Measurements from ENCODE around the gene LPAR5. TPM values are rescaled to one million over a fixed set of nuclear protein-coding genes. Genes with fewer than 3 reads are reported as not detected.

The LPAR5 gene
- total and polyA plus RNA-seq, 2 donors: 2.4 to 3.2 TPM

DNA sequence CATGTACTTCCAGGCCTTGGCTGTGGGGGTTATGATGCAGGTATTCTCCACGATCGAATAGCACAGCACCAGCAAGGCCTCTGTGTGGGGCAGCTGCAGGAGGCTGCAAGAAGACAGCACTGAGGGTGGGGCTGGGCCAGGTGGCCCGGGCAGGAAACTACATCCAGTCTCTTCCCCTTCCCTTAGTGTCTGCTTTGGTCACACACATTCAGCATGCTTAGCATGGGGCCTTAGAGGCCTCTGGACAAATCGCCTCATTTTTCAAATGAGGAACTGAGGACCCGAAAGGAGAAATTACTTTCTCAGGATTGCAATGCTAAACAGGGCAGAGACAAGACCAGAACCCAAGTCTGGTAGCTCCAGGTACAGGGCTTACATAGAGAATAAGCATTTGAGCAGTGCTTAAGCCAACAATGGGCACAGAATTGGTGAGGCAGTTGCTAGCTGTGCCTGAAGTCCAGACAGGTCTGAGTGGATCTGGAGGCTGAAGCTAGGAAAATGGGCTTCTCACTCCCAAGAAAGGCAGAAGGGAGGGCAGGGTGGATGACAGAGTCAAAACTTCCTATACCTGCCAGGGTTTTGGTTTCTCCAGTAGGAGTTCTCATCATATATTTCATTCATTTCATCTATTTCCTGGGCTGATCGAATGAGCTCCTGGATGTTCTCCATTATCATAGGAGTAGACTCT lies 8.0 kb upstream of the LPAR5 start:
- H3K4me3 ChIP-seq (ENCODE audit: low read length in 2 of 2): no peak overlapping the region
- H3K27ac ChIP-seq (ENCODE audit: low read depth in 1 of 2, low read length in 1 of 2): peak overlapping the region in 1 of 2 donors; percentile 48
- H3K9me3 ChIP-seq (ENCODE audit: control insufficient read depth in 2 of 2, insufficient read depth in 1 of 2, low read length in 1 of 2): peaks cover 0 to 14% of the 10 kb centered on the region in 2 donors
- H3K27me3 ChIP-seq (ENCODE audit: control insufficient read depth in 2 of 2, insufficient read depth in 1 of 2, low read length in 1 of 2): peaks cover 0 to 3% of the 10 kb centered on the region in 2 donors
- H3K36me3 ChIP-seq (ENCODE audit: control insufficient read depth in 2 of 2, insufficient read depth in 2 of 2, low read length in 1 of 2): peaks cover 9 to 12% of the 10 kb centered on the region in 2 donors
- WGBS: 78% methylated on average over 6 of the region's 6 CpGs
- peaks cover 2 to 45% of the 10 kb centered on the region in 2 donors for H3K4me1 ChIP-seq (ENCODE audit: control insufficient read depth in 2 of 2, insufficient read depth in 2 of 2, low read length in 2 of 2)
- peak in 1 of 9 donors; percentile 47 for DNase-seq (ENCODE audit: low read depth in 6 of 9, low spot score in 9 of 9)

DNA sequence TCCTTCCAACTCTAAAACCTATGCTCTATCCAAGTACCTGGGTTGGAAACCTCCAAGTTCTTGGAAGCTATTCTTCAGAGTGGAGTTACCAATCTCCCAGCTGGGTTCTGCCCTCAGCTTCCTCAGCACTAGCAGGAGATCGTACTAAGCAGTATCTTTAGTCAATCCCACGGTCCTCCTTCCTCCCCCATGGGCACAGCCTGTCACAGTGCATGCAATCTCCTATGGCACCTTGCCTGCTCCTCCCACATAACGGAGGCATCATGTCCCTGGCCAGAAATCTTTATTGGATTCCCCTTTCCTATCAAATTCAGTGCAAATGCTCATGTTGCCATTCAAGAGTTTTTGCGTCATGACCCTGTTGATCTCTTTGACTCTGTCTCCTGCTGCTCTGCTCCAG lies 5.4 kb upstream of the LPAR5 start:
- DNase-seq (ENCODE audit: low read depth in 6 of 9, low spot score in 9 of 9): no peak

GRCh38 chr12:6640497-6640896 lies 4.7 kb upstream of the LPAR5 start:
- Histone ChIP-seq H3K9me3 (ENCODE audit: control insufficient read depth in 2 of 2, insufficient read depth in 1 of 2, low read length in 1 of 2) (peaks cover 0 to 10% of the 10 kb centered on the region in 2 donors), H3K36me3 (ENCODE audit: control insufficient read depth in 2 of 2, insufficient read depth in 2 of 2, low read length in 1 of 2) (no peaks in the 10 kb centered on the region), H3K27me3 (ENCODE audit: control insufficient read depth in 2 of 2, insufficient read depth in 1 of 2, low read length in 1 of 2) (no peaks in the 10 kb centered on the region), H3K4me3 (ENCODE audit: low read length in 2 of 2) (no peak overlapping the region), H3K27ac (ENCODE audit: low read depth in 1 of 2, low read length in 1 of 2) (no peak overlapping the region), H3K4me1 (ENCODE audit: control insufficient read depth in 2 of 2, insufficient read depth in 2 of 2, low read length in 2 of 2) (peaks cover 3 to 71% of the 10 kb centered on the region in 2 donors)
- DNase-seq (ENCODE audit: low read depth in 6 of 9, low spot score in 9 of 9): no peak
- 94% methylated on average over 4 of the region's 4 CpGs for WGBS

More for the DNA sequence above, 5.4 kb upstream of the LPAR5 start:
- Histone ChIP-seq H3K4me1 (ENCODE audit: control insufficient read depth in 2 of 2, insufficient read depth in 2 of 2, low read length in 2 of 2) (peaks cover 2 to 65% of the 10 kb centered on the region in 2 donors), H3K9me3 (ENCODE audit: control insufficient read depth in 2 of 2, insufficient read depth in 1 of 2, low read length in 1 of 2) (peaks cover 0 to 10% of the 10 kb centered on the region in 2 donors), H3K27ac (ENCODE audit: low read depth in 1 of 2, low read length in 1 of 2) (no peak overlapping the region), H3K36me3 (ENCODE audit: control insufficient read depth in 2 of 2, insufficient read depth in 2 of 2, low read length in 1 of 2) (no peaks in the 10 kb centered on the region), H3K27me3 (ENCODE audit: control insufficient read depth in 2 of 2, insufficient read depth in 1 of 2, low read length in 1 of 2) (no peaks in the 10 kb centered on the region), H3K4me3 (ENCODE audit: low read length in 2 of 2) (no peak overlapping the region)
- 92% methylated on average over 4 of the region's 4 CpGs for WGBS

DNA sequence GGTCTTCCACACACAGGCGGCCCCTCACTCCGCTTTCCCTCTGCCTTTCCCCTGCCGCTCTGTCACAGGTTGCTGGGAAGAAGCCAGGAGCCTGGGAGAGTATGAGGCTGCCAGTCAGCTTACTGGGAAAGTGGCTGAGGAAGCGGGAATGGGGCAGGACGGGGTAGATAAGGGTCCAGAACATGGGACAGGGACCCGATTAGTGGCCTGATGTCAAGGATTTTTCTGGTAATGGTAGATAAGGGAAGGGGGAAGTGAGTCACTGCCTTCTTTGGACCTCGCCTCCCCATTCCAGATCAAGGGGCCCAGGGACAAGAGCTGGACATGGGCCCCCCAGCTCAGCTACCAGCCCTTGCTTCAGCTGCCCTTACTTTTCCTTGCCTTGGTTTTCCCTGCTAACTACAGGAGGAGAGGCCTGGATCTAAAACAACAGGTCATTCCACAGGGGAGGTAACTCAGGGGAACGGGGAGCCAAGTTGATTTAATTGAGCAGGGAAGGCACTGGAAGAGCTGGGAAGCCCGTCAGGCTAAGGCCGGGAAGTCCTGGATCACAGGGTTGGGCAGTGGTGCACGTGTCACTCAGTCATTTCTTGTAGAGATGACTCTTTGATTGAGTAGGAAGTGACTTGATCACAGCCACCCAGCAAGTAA lies 3.5 kb upstream of the LPAR5 start:
- WGBS: 90% methylated on average over 11 of the region's 11 CpGs
- no peak overlapping the region for H3K27ac ChIP-seq (ENCODE audit: low read depth in 1 of 2, low read length in 1 of 2)
- no peaks in the 10 kb centered on the region for H3K36me3 ChIP-seq (ENCODE audit: control insufficient read depth in 2 of 2, insufficient read depth in 2 of 2, low read length in 1 of 2)
- H3K27me3 ChIP-seq (ENCODE audit: control insufficient read depth in 2 of 2, insufficient read depth in 1 of 2, low read length in 1 of 2): no peaks in the 10 kb centered on the region
- DNase-seq (ENCODE audit: low read depth in 6 of 9, low spot score in 9 of 9): no peak
- H3K4me1 ChIP-seq (ENCODE audit: control insufficient read depth in 2 of 2, insufficient read depth in 2 of 2, low read length in 2 of 2): peaks cover 9 to 75% of the 10 kb centered on the region in 2 donors
- H3K4me3 ChIP-seq (ENCODE audit: low read length in 2 of 2): no peak overlapping the region
- H3K9me3 ChIP-seq (ENCODE audit: control insufficient read depth in 2 of 2, insufficient read depth in 1 of 2, low read length in 1 of 2): peaks cover 0 to 9% of the 10 kb centered on the region in 2 donors

- no peak overlapping the region for H3K4me3 ChIP-seq (ENCODE audit: low read length in 2 of 2)
- H3K4me1 ChIP-seq (ENCODE audit: control insufficient read depth in 2 of 2, insufficient read depth in 2 of 2, low read length in 2 of 2): peaks cover 6 to 75% of the 10 kb centered on the region in 2 donors
These were observed 2.5 kb upstream of the LPAR5 start for GRCh38 chr12:6638305-6638704.

GRCh38 chr12:6635375-6635855 lies 344 bp downstream of the LPAR5 start:
- H3K36me3 ChIP-seq (ENCODE audit: control insufficient read depth in 2 of 2, insufficient read depth in 2 of 2, low read length in 1 of 2): no peaks in the 10 kb centered on the region
- WGBS: 45% methylated on average over 5 of the region's 5 CpGs
- DNase-seq (ENCODE audit: low read depth in 6 of 9, low spot score in 9 of 9): peak in 2 of 9 donors; percentile 59 to 80
- H3K4me1 ChIP-seq (ENCODE audit: control insufficient read depth in 2 of 2, insufficient read depth in 2 of 2, low read length in 2 of 2): peaks cover 16 to 94% of the 10 kb centered on the region in 2 donors
- H3K27me3 ChIP-seq (ENCODE audit: control insufficient read depth in 2 of 2, insufficient read depth in 1 of 2, low read length in 1 of 2): no peaks in the 10 kb centered on the region
- peak overlapping the region in 1 of 2 donors; percentile 19 for H3K4me3 ChIP-seq (ENCODE audit: low read length in 2 of 2)
- H3K27ac ChIP-seq (ENCODE audit: low read depth in 1 of 2, low read length in 1 of 2): peak overlapping the region; percentile 74 to 78
- H3K9me3 ChIP-seq (ENCODE audit: control insufficient read depth in 2 of 2, insufficient read depth in 1 of 2, low read length in 1 of 2): peaks cover 0 to 3% of the 10 kb centered on the region in 2 donors

More at GRCh38 chr12:6638305-6638704, 2.5 kb upstream of the LPAR5 start:
- DNase-seq (ENCODE audit: low read depth in 6 of 9, low spot score in 9 of 9): peak in 2 of 9 donors; percentile 39 to 57
- Histone ChIP-seq H3K27ac (ENCODE audit: low read depth in 1 of 2, low read length in 1 of 2) (peak overlapping the region in 1 of 2 donors; percentile 58), H3K9me3 (ENCODE audit: control insufficient read depth in 2 of 2, insufficient read depth in 1 of 2, low read length in 1 of 2) (peaks cover 0 to 3% of the 10 kb centered on the region in 2 donors), H3K36me3 (ENCODE audit: control insufficient read depth in 2 of 2, insufficient read depth in 2 of 2, low read length in 1 of 2) (no peaks in the 10 kb centered on the region), H3K27me3 (ENCODE audit: control insufficient read depth in 2 of 2, insufficient read depth in 1 of 2, low read length in 1 of 2) (no peaks in the 10 kb centered on the region)
- 62% methylated on average over 9 of the region's 9 CpGs for WGBS

DNA sequence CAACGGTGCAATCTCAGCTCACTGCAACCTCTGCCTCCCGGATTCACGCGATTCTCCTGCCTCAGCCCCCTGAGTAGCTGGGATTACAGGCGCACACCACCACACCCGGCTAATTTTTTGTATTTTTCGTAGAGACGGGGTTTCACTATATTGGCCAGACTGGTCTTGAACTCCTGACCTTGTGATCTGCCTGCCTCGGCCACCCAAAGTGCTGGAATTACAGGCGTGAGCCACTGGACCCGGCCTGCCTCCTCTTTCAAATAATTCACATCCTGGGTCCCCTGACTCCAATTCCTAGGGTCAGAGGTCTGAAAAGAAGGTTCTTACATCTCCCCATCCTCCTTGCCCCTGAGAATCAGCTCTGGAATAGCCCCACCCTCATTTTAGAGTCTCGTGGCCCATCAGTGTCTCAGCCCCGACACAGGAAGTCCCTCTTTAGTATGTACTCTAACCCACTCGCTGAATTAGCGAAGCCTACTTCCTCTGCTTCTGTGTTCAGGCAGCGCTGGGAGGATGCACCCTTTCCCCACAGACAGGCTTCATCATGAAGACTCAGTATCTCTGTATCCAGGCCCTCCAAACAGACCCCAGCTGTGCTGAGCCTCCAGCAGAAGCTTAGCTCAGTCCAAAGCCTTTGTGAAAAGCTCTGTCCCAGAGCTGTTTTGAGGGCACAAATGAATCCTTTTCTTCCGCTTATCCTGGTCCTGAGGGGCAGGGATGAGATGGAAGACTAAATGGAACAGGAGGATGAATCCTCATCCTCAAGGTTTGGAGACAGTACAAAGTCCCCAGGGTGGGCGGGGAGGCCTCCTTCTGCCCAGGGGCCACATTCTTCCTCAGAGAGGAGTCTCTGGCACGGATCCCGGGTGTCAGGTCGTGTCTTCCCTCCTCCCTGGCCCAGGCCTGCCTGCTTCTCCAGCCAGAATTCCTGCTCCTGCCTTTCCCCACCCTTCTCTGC lies 3.5 kb downstream of the LPAR5 start:
- WGBS: 72% methylated on average over 21 of the region's 21 CpGs
- peak in 5 of 9 donors; percentile 72 to 92 (median 76) for DNase-seq (ENCODE audit: low read depth in 6 of 9, low spot score in 9 of 9)
- Histone ChIP-seq H3K9me3 (ENCODE audit: control insufficient read depth in 2 of 2, insufficient read depth in 1 of 2, low read length in 1 of 2) (peaks cover 0 to 3% of the 10 kb centered on the region in 2 donors), H3K27me3 (ENCODE audit: control insufficient read depth in 2 of 2, insufficient read depth in 1 of 2, low read length in 1 of 2) (no peaks in the 10 kb centered on the region), H3K27ac (ENCODE audit: low read depth in 1 of 2, low read length in 1 of 2) (peak overlapping the region; percentile 58 to 87), H3K36me3 (ENCODE audit: control insufficient read depth in 2 of 2, insufficient read depth in 2 of 2, low read length in 1 of 2) (no peaks in the 10 kb centered on the region), H3K4me3 (ENCODE audit: low read length in 2 of 2) (no peak overlapping the region), H3K4me1 (ENCODE audit: control insufficient read depth in 2 of 2, insufficient read depth in 2 of 2, low read length in 2 of 2) (peaks cover 16 to 75% of the 10 kb centered on the region in 2 donors)

DNA sequence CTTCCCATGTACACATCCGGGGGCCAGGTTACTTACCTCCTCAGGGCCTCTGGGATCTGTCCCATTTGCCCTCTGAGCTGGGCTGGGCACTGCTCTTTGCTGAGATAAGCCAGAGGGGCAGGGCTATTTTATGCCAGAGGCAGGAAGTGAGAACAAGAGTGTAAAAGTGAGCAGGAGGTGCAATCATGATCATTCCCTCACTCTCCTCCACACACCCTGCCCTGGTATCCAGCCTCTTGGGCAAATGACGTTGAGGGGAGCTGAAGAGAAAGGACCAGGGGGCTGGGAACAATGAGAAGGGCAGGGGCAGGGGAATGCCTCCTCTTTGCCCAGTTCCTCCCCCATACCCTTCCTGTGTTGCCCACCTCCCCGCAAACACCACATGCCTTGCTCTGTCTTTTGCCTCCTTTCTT lies 4.2 kb downstream of the LPAR5 start:
- peaks cover 16 to 75% of the 10 kb centered on the region in 2 donors for H3K4me1 ChIP-seq (ENCODE audit: control insufficient read depth in 2 of 2, insufficient read depth in 2 of 2, low read length in 2 of 2)
- H3K4me3 ChIP-seq (ENCODE audit: low read length in 2 of 2): no peak overlapping the region

More for the DNA sequence above, 4.2 kb downstream of the LPAR5 start:
- peak in 1 of 9 donors; percentile 63 for DNase-seq (ENCODE audit: low read depth in 6 of 9, low spot score in 9 of 9)
- Histone ChIP-seq H3K36me3 (ENCODE audit: control insufficient read depth in 2 of 2, insufficient read depth in 2 of 2, low read length in 1 of 2) (no peaks in the 10 kb centered on the region), H3K9me3 (ENCODE audit: control insufficient read depth in 2 of 2, insufficient read depth in 1 of 2, low read length in 1 of 2) (peaks cover 0 to 3% of the 10 kb centered on the region in 2 donors), H3K27me3 (ENCODE audit: control insufficient read depth in 2 of 2, insufficient read depth in 1 of 2, low read length in 1 of 2) (no peaks in the 10 kb centered on the region), H3K27ac (ENCODE audit: low read depth in 1 of 2, low read length in 1 of 2) (peak overlapping the region; percentile 58 to 87)
- WGBS: 89% methylated on average over 3 of the region's 3 CpGs

All from thymus (tissue), 11 donors.